ENCODE data around the gene KITLG.

Gene KITLG

GRCh38 chr12:88579161-88579517, 1.1 kb downstream of the KITLG start:
- Histone ChIP-seq H3K36me3 (replicated peaks; ENCODE audit: insufficient read depth, low read length) (no peaks in the 10 kb centered on the region), H3K9me2 (replicated peaks; ENCODE audit: insufficient read depth, low read length) (no peaks in the 10 kb centered on the region), H3K4me3 (ENCODE audit: low read length) (no peak overlapping the region), H3K27ac (ENCODE audit: low read length) (no peak overlapping the region), H3K27me3 (replicated peaks; ENCODE audit: insufficient read depth, low read length) (no peaks in the 10 kb centered on the region), H3K4me2 (ENCODE audit: low read depth, low read length) (peak overlapping the region; percentile 95; the same call in 1 of the 2 replicates), H2AFZ (ENCODE audit: low read length) (no peak overlapping the region), H3F3A (ENCODE audit: insufficient read depth, low read length) (no peaks in the 10 kb centered on the region), H3K79me2 (ENCODE audit: low read length) (no peaks in the 10 kb centered on the region), H4K20me1 (ENCODE audit: insufficient read depth, low read length) (no peaks in the 10 kb centered on the region), H3K9ac (ENCODE audit: low read length) (no peak overlapping the region), H3K4me1 (ENCODE audit: low read length) (no peaks in the 10 kb centered on the region), H3K9me3 (replicated peaks; ENCODE audit: insufficient read depth, low read length) (no peaks in the 10 kb centered on the region)
- DNase-seq: no peak
- TF ChIP-seq CTCF (IDR thresholded peaks at IDR 0.05; ENCODE audit: low read length) (no peak), EZH2phosphoT487 (IDR thresholded peaks at IDR 0.05; ENCODE audit: low read length) (no peak), EZH2 (optimal IDR thresholded peaks at IDR 0.05; ENCODE audit: low read depth, low read length) (no peak)

- no peaks in the 10 kb centered on the region for H4K20me1 ChIP-seq (ENCODE audit: insufficient read depth, low read length)
- no peaks in the 10 kb centered on the region for H3K4me1 ChIP-seq (ENCODE audit: low read length)
- no peak overlapping the region for H3K4me2 ChIP-seq (ENCODE audit: low read depth, low read length)
- no peaks in the 10 kb centered on the region for H3F3A ChIP-seq (ENCODE audit: insufficient read depth, low read length)
- DNase-seq: no peak
- H3K27me3 ChIP-seq (replicated peaks; ENCODE audit: insufficient read depth, low read length): no peaks in the 10 kb centered on the region
- no peak overlapping the region for H2AFZ ChIP-seq (ENCODE audit: low read length)
- H3K36me3 ChIP-seq (replicated peaks; ENCODE audit: insufficient read depth, low read length): no peaks in the 10 kb centered on the region
- TF ChIP-seq CTCF (IDR thresholded peaks at IDR 0.05; ENCODE audit: low read length): no peak
- no peak for TF ChIP-seq EZH2 (optimal IDR thresholded peaks at IDR 0.05; ENCODE audit: low read depth, low read length)
- no peak for TF ChIP-seq EZH2phosphoT487 (IDR thresholded peaks at IDR 0.05; ENCODE audit: low read length)
- no peaks in the 10 kb centered on the region for H3K9me2 ChIP-seq (replicated peaks; ENCODE audit: insufficient read depth, low read length)
- H3K27ac ChIP-seq (ENCODE audit: low read length): no peak overlapping the region
- H3K79me2 ChIP-seq (ENCODE audit: low read length): no peaks in the 10 kb centered on the region
- H3K4me3 ChIP-seq (ENCODE audit: low read length): no peak overlapping the region
- no peak overlapping the region for H3K9ac ChIP-seq (ENCODE audit: low read length)
- no peaks in the 10 kb centered on the region for H3K9me3 ChIP-seq (replicated peaks; ENCODE audit: insufficient read depth, low read length)
Observed at GRCh38 chr12:88578276-88579160, 1.8 kb downstream of the KITLG start.

- Histone ChIP-seq H2AFZ (ENCODE audit: low read length) (no peak overlapping the region), H3K27me3 (replicated peaks; ENCODE audit: insufficient read depth, low read length) (no peaks in the 10 kb centered on the region), H3F3A (ENCODE audit: insufficient read depth, low read length) (no peaks in the 10 kb centered on the region), H3K36me3 (replicated peaks; ENCODE audit: insufficient read depth, low read length) (no peaks in the 10 kb centered on the region), H3K9ac (ENCODE audit: low read length) (no peak overlapping the region), H3K4me3 (ENCODE audit: low read length) (no peak overlapping the region), H3K27ac (ENCODE audit: low read length) (no peak overlapping the region), H4K20me1 (ENCODE audit: insufficient read depth, low read length) (no peaks in the 10 kb centered on the region), H3K4me2 (ENCODE audit: low read depth, low read length) (no peak overlapping the region), H3K9me3 (replicated peaks; ENCODE audit: insufficient read depth, low read length) (no peaks in the 10 kb centered on the region), H3K4me1 (ENCODE audit: low read length) (no peaks in the 10 kb centered on the region), H3K79me2 (ENCODE audit: low read length) (no peaks in the 10 kb centered on the region), H3K9me2 (replicated peaks; ENCODE audit: insufficient read depth, low read length) (no peaks in the 10 kb centered on the region)
- DNase-seq: no peak
- TF ChIP-seq EZH2phosphoT487 (IDR thresholded peaks at IDR 0.05; ENCODE audit: low read length): no peak
- TF ChIP-seq CTCF (IDR thresholded peaks at IDR 0.05; ENCODE audit: low read length): no peak
- no peak for TF ChIP-seq EZH2 (optimal IDR thresholded peaks at IDR 0.05; ENCODE audit: low read depth, low read length)
Observed at GRCh38 chr12:88577537-88577936, 2.7 kb downstream of the KITLG start.

All from MM.1S (cell line).